GM12878 (cell line): ENCODE measurements around the gene ZKSCAN8. TPM values are rescaled to one million over a fixed set of nuclear protein-coding genes. Genes with fewer than 3 reads are reported as not detected.

Experiments used
- BHLHE40 ChIP-seq, 2 experiments: fragments of 450-650 bp in 1 of 2; IDR thresholded peaks; 2 replicates each; pipeline ENCODE4 v1.6.1; 2011 to 2017; ENCODE audit warnings: low read depth in 2 of 2, borderline replicate concordance in 1 of 2, improper control_type of control experiment in 1 of 2, low read length in 1 of 2, mild to moderate bottlenecking in 1 of 2
- BMI1 ChIP-seq: fragments of 450-650 bp; IDR thresholded peaks from 2 replicates; pipeline ENCODE4 v1.6.1; 2016; ENCODE audit warnings: mild to moderate bottlenecking, moderate library complexity, borderline replicate concordance
- CHD4 ChIP-seq: fragments of 200-600 bp; sonication (generic); IDR thresholded peaks from 2 replicates; pipeline ENCODE4 v1.6.1; 2016; ENCODE audit warnings: mild to moderate bottlenecking
- DPF2 ChIP-seq: fragments of 450-650 bp; IDR thresholded peaks from 2 replicates; pipeline ENCODE4 v1.6.1; 2017; ENCODE audit warnings: mild to moderate bottlenecking
- EED ChIP-seq: sonication (generic); IDR thresholded peaks from 2 replicates; pipeline ENCODE4 v1.6.1; 2016; ENCODE audit warnings: antibody characterized with exemption, low read depth
- LARP7 ChIP-seq: fragments of 450-650 bp; IDR thresholded peaks from 2 replicates; pipeline ENCODE4 v1.6.1; 2017; ENCODE audit warnings: mild to moderate bottlenecking
- MEF2A ChIP-seq: IDR thresholded peaks from 2 replicates; pipeline ENCODE4 v1.6.1; 2011; ENCODE audit warnings: low read depth, mild to moderate bottlenecking, low read length, moderate library complexity; ENCODE audit not compliant: insufficient read depth
- NFXL1 ChIP-seq: fragments of 450-650 bp; IDR thresholded peaks from 2 replicates; pipeline ENCODE4 v1.6.1; 2017; ENCODE audit warnings: antibody characterized with exemption, mild to moderate bottlenecking, borderline replicate concordance
- RAD51 ChIP-seq: fragments of 450-650 bp; IDR thresholded peaks from 2 replicates; pipeline ENCODE4 v1.6.1; 2016; ENCODE audit warnings: moderate library complexity, mild to moderate bottlenecking, inconsistent platforms
- RBBP5 ChIP-seq: fragments of 200-600 bp; sonication (generic); conservative IDR thresholded peaks from 2 replicates; pipeline ENCODE4 v1.6.1; 2016
- SPI1 ChIP-seq: IDR thresholded peaks from 2 replicates; pipeline ENCODE4 v1.6.1; 2011; ENCODE audit warnings: low read depth, mild to moderate bottlenecking, low read length, moderate library complexity, borderline replicate concordance; ENCODE audit not compliant: insufficient read depth
- SREBF2 ChIP-seq: IDR thresholded peaks from 2 replicates; pipeline ENCODE4 v1.6.1; 2012; ENCODE audit warnings: mild to moderate bottlenecking, low read length
- SUPT20H ChIP-seq: IDR thresholded peaks from 2 replicates; pipeline ENCODE4 v1.6.1; 2011; ENCODE audit warnings: low read depth, mild to moderate bottlenecking, low read length, moderate library complexity, borderline replicate concordance; ENCODE audit not compliant: control insufficient read depth
- polyA plus RNA-seq, 11 experiments: library from polyadenylated mRNA; depleted of rRNA in 4 of 11; unstranded in 6 of 11; stranded (reverse) in 5 of 11; fragments of >200 nt; fragmentation: Nextera tagmentation in 4 of 11; fragmentation: Illumina TruSeq in 1 of 11; extraction: Ambion mirVana in 4 of 11; extraction: Trizol in 1 of 11; gene quantifications; 1 replicate in 1 of 11; 2 replicates in 10 of 11; pipeline versions ENCODE4 v1.2.1 to v1.2.3, GENCODE V29; 2011 to 2016; ENCODE audit warnings: inconsistent platforms in 2 of 11, missing spikeins in 2 of 11, low read depth in 1 of 11
- total RNA-seq, 4 experiments: library from RNA; depleted of rRNA in 3 of 4; stranded (reverse); fragments of >200 nt in 3 of 4; fragmentation: Illumina TruSeq in 1 of 4; extraction: Trizol in 1 of 4; gene quantifications; 2 replicates each; pipeline versions ENCODE4 v1.2.1 to v1.2.3, GENCODE V29; 2013 to 2021
- TF ChIP-seq, protein P1 (sequence below): fragments of 450-650 bp; formaldehyde crosslinking; IDR thresholded peaks from 2 replicates; pipeline ENCODE4 v1.4.0; 2020; ENCODE audit warnings: mild to moderate bottlenecking, moderate library complexity
- TF ChIP-seq, protein P2 (sequence below): fragments of 450-650 bp; IDR thresholded peaks from 2 replicates; pipeline ENCODE4 v1.6.1; 2017; ENCODE audit warnings: mild to moderate bottlenecking, moderate library complexity
- TF ChIP-seq, protein P3 (sequence below): IDR thresholded peaks from 2 replicates; pipeline ENCODE4 v1.6.1; 2011; ENCODE audit warnings: borderline replicate concordance, low read depth, mild to moderate bottlenecking, moderate library complexity, mixed read lengths, low read length; ENCODE audit not compliant: insufficient read depth; ENCODE audit errors: extremely low read length

Gene ZKSCAN8
- total and polyA plus RNA-seq, 10 of the 15 experiments (the other 5 are each of a cell fraction or from before 2014, with no cell fraction given), result 1.0 to 17.9 (median 8.7) TPM

DNA sequence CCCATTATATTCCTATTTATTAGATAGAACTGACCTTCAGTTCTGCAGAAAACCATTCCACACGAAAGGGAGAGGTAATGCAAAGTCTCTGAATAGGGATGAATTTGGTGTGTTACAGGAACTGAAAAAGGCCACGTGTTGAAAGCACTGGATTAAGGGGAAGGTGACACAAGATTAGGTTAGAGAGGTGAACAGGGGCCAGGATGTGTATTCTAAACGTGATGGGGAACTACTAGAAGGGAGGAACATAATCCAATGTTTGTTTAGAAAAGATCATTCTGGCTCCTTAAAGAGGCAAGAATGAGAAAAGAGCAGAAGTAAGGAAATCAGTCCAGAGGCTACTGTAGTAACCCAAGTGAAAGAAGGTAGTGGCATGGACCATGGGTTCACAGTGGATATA lies 6.3 kb upstream of the ZKSCAN8 start (continued):
- TF ChIP-seq, protein P1, sequence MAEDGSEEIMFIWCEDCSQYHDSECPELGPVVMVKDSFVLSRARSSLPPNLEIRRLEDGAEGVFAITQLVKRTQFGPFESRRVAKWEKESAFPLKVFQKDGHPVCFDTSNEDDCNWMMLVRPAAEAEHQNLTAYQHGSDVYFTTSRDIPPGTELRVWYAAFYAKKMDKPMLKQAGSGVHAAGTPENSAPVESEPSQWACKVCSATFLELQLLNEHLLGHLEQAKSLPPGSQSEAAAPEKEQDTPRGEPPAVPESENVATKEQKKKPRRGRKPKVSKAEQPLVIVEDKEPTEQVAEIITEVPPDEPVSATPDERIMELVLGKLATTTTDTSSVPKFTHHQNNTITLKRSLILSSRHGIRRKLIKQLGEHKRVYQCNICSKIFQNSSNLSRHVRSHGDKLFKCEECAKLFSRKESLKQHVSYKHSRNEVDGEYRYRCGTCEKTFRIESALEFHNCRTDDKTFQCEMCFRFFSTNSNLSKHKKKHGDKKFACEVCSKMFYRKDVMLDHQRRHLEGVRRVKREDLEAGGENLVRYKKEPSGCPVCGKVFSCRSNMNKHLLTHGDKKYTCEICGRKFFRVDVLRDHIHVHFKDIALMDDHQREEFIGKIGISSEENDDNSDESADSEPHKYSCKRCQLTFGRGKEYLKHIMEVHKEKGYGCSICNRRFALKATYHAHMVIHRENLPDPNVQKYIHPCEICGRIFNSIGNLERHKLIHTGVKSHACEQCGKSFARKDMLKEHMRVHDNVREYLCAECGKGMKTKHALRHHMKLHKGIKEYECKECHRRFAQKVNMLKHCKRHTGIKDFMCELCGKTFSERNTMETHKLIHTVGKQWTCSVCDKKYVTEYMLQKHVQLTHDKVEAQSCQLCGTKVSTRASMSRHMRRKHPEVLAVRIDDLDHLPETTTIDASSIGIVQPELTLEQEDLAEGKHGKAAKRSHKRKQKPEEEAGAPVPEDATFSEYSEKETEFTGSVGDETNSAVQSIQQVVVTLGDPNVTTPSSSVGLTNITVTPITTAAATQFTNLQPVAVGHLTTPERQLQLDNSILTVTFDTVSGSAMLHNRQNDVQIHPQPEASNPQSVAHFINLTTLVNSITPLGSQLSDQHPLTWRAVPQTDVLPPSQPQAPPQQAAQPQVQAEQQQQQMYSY (CRISPR knock-in tag), result no peak
- TF ChIP-seq, protein P2, sequence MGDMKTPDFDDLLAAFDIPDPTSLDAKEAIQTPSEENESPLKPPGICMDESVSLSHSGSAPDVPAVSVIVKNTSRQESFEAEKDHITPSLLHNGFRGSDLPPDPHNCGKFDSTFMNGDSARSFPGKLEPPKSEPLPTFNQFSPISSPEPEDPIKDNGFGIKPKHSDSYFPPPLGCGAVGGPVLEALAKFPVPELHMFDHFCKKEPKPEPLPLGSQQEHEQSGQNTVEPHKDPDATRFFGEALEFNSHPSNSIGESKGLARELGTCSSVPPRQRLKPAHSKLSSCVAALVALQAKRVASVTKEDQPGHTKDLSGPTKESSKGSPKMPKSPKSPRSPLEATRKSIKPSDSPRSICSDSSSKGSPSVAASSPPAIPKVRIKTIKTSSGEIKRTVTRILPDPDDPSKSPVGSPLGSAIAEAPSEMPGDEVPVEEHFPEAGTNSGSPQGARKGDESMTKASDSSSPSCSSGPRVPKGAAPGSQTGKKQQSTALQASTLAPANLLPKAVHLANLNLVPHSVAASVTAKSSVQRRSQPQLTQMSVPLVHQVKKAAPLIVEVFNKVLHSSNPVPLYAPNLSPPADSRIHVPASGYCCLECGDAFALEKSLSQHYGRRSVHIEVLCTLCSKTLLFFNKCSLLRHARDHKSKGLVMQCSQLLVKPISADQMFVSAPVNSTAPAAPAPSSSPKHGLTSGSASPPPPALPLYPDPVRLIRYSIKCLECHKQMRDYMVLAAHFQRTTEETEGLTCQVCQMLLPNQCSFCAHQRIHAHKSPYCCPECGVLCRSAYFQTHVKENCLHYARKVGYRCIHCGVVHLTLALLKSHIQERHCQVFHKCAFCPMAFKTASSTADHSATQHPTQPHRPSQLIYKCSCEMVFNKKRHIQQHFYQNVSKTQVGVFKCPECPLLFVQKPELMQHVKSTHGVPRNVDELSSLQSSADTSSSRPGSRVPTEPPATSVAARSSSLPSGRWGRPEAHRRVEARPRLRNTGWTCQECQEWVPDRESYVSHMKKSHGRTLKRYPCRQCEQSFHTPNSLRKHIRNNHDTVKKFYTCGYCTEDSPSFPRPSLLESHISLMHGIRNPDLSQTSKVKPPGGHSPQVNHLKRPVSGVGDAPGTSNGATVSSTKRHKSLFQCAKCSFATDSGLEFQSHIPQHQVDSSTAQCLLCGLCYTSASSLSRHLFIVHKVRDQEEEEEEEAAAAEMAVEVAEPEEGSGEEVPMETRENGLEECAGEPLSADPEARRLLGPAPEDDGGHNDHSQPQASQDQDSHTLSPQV, result no peak
- no peak for TF ChIP-seq RBBP5
- TF ChIP-seq DPF2, result no peak
- no peak for TF ChIP-seq NFXL1
- no peak for TF ChIP-seq SUPT20H
- peak; percentile 21; the same call in 1 of the 2 replicates for TF ChIP-seq SPI1
- TF ChIP-seq BHLHE40 (IDR thresholded peaks at IDR 0.05; ENCODE audit: borderline replicate concordance in 1 of 2, low read depth in 2 of 2, low read length in 1 of 2), result 0 out of 4 replicates have a peak, but pooled peaks of 1 of the 2 experiments have one; percentile 40
- TF ChIP-seq, protein P3, sequence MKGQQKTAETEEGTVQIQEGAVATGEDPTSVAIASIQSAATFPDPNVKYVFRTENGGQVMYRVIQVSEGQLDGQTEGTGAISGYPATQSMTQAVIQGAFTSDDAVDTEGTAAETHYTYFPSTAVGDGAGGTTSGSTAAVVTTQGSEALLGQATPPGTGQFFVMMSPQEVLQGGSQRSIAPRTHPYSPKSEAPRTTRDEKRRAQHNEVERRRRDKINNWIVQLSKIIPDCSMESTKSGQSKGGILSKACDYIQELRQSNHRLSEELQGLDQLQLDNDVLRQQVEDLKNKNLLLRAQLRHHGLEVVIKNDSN, result peak; percentile 7
- TF ChIP-seq EED, result no peak
- no peak for TF ChIP-seq LARP7
- TF ChIP-seq CHD4, result no peak
- no peak for TF ChIP-seq SREBF2
- no peak for TF ChIP-seq BMI1
- peak; percentile 42; the same call in 1 of the 2 replicates for TF ChIP-seq RAD51
- TF ChIP-seq MEF2A, result no peak
